DMS114 treated with DMSO at 0.1 percent for 48 hours (cell line): ENCODE measurements around the gene PGAP1.

Experiments
- DNase-seq: peaks from one replicate; lab custom pipeline; 2025; ENCODE audit not compliant: unreplicated experiment; lab: John Stamatoyannopoulos, UW

PGAP1 gene

DNA sequence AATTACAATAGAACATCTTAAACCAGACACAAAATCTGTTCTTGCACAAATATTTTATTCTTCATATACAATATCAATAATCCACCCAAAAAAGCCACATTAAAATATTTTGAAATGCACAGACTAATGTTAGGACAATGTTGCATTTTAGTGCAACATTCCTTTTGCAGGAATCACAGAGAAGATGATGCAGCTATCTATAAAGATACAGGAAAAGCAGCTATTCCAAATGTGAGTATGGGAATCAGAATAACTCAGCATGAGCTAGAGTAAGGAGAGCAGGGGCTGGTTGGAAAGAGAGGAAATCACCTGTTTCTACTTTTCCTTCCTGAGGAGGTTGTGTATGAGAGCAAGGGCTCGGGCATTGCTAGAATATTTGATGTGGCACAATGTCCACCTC, 122.1 kb downstream of the PGAP1 start:
- DNase-seq = no peak

DNA sequence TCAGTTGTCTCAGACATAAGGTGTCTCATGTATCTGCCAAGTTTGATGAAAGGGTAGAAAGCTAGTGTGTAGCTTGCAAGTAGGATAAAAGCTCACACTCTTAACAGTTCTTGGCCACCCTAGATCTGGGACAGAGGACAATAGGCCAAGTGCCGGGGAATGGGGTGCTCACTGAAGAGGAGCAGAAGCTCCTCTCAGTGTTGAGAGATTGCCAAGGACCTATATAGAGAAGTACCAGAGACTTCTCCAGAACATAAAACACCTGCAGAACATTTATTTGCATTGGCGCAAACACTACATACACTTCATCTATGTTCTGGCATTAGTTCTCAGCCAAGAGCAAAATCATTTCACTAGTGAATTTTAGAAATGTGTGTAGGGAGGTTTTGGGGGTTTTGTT, 124.1 kb downstream of the PGAP1 start:
- DNase-seq = no peak

GRCh38 chr2:196801674-196802261, 124.7 kb downstream of the PGAP1 start:
- no peak for DNase-seq

GRCh38 chr2:196798980-196799379, 127.5 kb downstream of the PGAP1 start:
- DNase-seq = no peak

DNA sequence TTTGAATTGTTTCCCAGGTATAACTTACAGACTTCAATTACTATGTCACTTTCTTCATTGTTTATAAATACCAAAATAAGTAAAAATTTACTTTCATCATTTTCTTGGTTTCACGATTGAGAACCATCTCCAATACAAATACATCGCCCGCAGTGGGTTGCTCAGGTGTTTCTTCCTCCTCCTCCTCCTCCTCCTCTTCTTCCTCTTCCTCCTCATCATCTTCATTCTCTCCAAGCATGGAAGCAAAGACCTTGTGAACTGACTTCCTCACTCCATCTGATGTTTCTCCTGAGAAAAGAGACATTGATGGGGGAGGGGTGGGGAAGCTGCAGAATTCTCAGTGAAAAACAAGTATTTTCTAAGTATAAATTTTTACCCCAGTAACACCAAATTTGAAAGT, 133.6 kb downstream of the PGAP1 start:
- DNase-seq = no peak

GRCh38 chr2:196783431-196784094, 142.9 kb downstream of the PGAP1 start:
- no peak for DNase-seq
